Muscle of arm (tissue), 12 donors: ENCODE results near the gene COL19A1. TPM values are rescaled to one million over a fixed set of nuclear protein-coding genes. Genes with fewer than 3 reads are reported as not detected.

ENCODE experiments used
- DNase-seq: peaks from one replicate; pipeline ENCODE4 v3.0.0-alpha.2; 2013
- polyA plus RNA-seq, 12 donors: library from polyadenylated mRNA; unstranded; fragments of 120-200 nt; gene quantifications; one replicate each; pipeline ENCODE4 v1.2.1, GENCODE V29; 2013; ENCODE audit not compliant: insufficient read length in 12 of 12

COL19A1 gene
- polyA plus RNA-seq, 12 donors, result 3.0 to 66.7 (median 4.8) TPM

DNA sequence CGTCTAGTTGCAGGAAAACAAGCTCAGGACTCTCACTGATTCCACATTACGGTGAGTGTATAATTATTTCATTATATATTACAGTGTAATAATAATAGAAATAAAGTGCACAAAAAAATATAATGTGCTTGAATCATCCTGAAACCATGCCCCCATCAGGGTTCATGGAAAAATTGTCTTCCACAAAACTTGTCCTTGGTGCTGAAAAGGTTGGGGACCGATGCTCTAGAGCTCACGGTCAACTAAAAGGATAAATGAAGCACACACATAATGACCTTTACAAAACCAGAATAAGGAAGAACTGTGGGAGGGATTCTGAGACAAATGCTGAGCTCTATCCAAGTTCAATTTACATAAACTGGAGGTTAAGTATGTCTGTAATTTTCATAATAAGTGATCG lies 194.3 kb downstream of the COL19A1 start:
- no peak for DNase-seq

DNA sequence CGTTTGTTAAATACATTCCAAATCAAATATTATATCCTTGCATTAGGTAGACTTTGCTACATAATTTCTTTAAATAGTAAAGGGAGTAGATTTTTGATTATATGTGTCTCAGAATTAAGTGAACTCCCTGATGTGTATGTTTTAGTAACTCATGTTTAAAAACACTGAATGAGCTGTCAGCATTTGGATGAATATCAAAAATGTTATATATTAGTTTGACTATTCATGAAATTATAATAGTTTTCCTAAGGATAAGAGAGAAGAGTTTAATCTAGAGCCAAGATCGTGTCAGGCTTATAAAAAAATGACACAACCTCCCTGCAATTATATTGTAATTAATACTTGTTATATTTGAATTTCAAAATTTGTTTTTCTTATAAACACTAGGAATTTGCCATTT lies 195.2 kb downstream of the COL19A1 start:
- DNase-seq, result no peak

DNA sequence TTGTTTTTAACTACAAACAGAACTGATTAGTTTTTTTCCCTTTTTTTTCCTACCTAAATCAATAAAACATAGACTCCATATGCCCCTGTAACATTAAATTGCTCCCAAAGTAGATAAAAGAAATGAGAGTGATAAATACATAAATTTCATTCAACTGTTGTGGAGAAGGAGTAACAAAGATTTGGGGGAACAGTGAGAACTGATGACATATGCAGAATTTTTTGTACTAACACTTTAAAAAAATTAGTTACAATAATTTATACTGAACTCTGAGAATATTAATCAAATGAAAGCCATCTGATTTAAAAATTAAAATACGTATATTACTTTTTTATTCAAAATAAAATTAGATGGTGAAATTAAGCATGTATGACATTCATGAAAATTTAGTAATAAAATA lies 195.7 kb downstream of the COL19A1 start:
- no peak for DNase-seq

- no peak for DNase-seq
Measured at GRCh38 chr6:70072540-70073179, 206.3 kb downstream of the COL19A1 start.

DNA sequence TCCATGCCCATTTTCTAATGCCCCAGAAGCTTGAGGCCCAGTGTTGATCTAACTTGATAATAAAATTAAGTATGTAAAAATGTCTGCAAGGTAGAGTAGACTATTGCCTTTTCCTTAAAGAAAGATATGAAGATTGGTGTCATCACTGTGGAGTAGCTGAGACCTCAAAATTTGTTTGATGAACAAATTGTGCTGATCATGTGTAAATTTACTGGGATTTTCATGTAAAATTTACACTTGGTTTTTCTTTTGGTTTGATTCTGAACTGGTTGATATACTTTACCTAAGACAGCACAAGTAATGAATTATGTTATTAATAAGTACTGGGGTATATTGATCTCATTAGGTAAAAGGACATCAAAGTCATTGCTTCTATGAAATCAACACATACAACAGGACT lies 207.3 kb downstream of the COL19A1 start:
- no peak for DNase-seq

GRCh38 chr6:70079241-70079640 lies 212.9 kb downstream of the COL19A1 start:
- no peak for DNase-seq

DNA sequence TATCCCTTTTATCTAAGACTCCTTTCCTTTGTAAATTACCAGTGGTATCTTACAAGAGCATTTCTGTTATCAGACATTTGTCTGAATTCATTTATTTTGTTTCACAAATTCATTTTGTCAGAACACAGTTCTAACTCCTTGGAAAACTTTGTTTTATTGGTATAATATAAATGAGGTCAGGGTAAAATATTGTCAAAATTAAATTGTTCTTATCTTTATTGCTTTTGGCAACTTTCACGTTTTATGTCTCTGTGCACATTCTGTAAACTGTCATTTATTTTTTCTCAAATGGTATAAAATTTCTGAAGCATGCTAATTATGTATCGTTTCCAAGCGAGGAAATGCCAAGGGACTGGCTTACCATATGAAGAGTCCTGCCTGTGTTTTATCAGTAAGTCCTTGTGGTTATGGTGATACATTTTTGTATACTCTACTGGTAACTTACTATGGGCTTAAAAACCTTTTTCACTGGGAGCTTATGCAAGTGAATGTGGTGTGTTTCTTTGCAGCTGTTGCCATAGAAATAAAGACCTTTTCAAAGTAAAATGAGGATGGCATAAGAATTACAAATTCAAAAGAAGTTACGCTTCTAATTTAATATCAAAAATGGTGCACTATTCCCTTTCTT lies 214.2 kb downstream of the COL19A1 start:
- no peak for DNase-seq

GRCh38 chr6:70082830-70083229 lies 216.5 kb downstream of the COL19A1 start:
- no peak for DNase-seq

DNA sequence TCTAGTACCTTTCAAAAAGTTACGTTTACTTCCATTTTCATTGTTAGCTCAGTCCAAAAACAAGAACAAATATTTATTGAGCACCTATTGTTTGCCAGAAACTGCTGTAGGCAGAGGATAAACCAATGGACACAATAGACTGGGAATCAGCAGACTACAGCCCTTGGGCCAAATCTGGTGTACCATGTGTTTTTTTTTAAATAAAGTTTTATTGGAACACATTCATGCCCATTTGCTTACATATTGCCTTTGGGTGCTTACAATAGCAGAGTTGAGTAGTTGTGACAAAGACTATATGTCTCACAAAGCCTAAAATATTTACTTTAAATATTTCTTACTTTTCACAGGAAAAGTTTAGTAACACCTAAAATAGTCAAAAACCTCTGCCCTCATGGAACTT lies 220.4 kb downstream of the COL19A1 start:
- DNase-seq, result no peak

DNA sequence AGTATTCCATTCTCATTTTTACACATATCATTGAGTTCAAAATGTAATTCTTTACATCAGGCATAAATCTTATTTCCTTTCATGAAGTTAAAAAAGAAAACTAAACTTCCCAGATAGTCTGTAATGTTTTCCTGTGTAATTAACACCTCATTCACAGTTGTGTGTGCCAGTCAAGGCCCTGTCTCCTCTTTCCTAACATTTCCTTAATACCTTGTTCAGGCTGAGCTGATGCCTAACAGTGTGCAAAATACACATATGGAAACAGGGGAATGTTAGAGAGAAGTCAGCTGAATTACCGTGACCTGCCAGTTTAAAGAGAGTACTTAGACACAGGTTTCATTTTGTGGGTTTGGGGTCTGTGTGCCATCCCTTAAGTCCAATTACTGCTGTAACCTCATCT lies 227.8 kb downstream of the COL19A1 start:
- DNase-seq, result no peak

DNA sequence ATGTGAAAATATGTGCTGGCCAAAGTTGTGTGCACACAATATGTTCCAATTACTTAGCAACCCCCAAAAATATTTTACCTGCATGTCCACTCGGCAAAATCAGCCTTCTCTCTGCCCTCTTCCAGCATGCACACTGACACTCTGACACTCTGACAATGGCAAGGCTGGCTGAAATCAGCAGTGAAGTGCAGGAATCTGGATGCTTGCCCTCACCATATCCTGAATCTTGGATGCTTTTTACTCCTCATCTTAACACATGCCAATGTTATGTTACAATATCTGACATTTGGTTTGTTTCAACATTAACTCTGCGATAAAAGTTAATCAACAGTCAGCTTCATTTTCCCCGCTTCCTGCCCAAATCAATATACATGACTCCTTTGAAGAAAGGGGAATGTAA lies 233.4 kb downstream of the COL19A1 start:
- no peak for DNase-seq

DNA sequence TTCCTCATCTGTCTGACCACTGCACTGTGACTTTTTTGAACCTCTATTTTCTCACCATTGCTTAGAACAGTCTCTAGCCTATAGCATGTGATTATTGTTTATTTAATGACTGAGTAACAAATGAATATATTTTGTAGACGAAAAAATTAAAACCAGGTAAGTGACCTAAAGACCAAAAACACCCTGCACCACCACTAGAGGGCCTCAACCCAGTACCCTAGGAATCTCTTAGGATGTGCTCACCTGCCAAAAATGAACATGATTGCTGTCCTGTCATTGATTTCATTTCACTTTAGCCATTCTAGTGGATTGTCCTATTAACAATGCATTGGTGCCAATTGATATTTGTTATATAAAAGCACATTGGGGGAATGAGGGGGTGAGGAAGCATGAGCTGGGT lies 237.4 kb downstream of the COL19A1 start:
- no peak for DNase-seq

- peak; percentile 60 for DNase-seq
Measured at GRCh38 chr6:70107852-70108629, 241.7 kb downstream of the COL19A1 start.

GRCh38 chr6:70110126-70111022 lies 244.0 kb downstream of the COL19A1 start:
- no peak for DNase-seq

GRCh38 chr6:70111737-70112136 lies 245.4 kb downstream of the COL19A1 start:
- DNase-seq, result no peak

- peak; percentile 30 for DNase-seq
Measured at GRCh38 chr6:70112716-70113115, 246.4 kb downstream of the COL19A1 start.

GRCh38 chr6:70113171-70113570 lies 246.8 kb downstream of the COL19A1 start:
- DNase-seq, result no peak

DNA sequence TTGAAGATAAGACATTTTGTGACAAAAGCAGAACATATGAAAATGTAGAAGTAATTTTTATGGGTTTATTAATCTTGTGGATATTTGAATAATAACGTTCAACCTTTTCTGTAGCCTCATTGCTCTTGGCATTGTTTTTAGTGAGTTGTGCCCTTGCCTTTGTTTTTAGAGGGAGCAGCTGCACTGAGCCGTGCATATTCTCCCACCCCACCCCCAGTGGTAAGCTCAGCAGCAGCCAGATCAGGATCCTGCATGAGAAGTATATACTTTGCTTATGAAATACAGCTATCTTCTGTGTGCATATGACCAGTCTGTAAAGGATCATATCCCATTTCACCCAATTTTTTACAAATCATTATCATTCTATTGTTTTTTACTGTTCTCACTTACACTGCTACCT lies 252.3 kb downstream of the COL19A1 start:
- DNase-seq, result no peak

- no peak for DNase-seq
Measured at GRCh38 chr6:70119218-70119835, 253.0 kb downstream of the COL19A1 start.

DNA sequence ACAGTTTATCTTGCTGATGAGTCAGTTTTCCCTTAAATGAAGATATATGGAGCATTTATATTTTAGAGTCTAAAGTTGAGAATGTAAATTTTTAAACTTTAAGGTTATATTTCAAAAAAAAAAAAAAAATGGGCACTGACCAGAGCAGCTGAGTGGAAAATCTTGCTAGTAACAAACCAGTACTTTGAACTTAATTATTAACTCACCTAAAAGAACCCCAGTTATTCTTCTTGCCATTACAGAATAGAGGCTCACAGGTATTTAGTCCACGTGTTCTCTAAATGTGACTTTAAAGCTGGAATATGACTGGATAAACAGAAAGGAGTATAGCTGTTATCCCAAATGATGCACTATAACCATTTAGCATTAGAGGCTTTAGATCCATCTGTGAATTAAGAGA lies 258.1 kb downstream of the COL19A1 start:
- DNase-seq, result no peak

GRCh38 chr6:70124882-70125545 lies 258.7 kb downstream of the COL19A1 start:
- DNase-seq, result no peak
